HepG2 (cell line): ENCODE measurements around the gene B4GALT5. TPM values are rescaled to one million over a fixed set of nuclear protein-coding genes. Genes with fewer than 3 reads are reported as not detected.
A peak's percentile ranks its signal among the peaks of the same experiment; 100 is the strongest.

Source experiments
- ATAC-seq: fragments of 200-7000 bp; cut with Tn5 transposase; 3 replicates; pipeline ENCODE4 v1.9.1; 2020; ENCODE audit warnings: mild to moderate bottlenecking, moderate library complexity
- BruUV-seq: library from RNA; stranded (reverse); fragments of 400-500 nt; replicated peaks from 2 replicates; lab custom pipeline; 2021; lab: Mats Ljungman, UMichigan
- CTCF ChIA-PET: fragments of 300-600 bp; formaldehyde crosslinking; extraction: SDS; loops from one replicate; lab custom pipeline; 2021; ENCODE audit warnings: low total read pairs, inconsistent platforms, low intra/inter-chr PET ratio; lab: Yijun Ruan, JAX
- POLR2A ChIA-PET: fragments of 350-600 bp; sonication (Branson Sonifier 250); formaldehyde crosslinking; loops from one replicate; lab custom pipeline; 2020; ENCODE audit warnings: antibody characterized with exemption, inconsistent platforms; lab: Yijun Ruan, JAX
- DNase-seq: peaks from one replicate; pipeline ENCODE4 v3.0.0-alpha.2; 2015; ENCODE audit warnings: low spot score
- FAIRE-seq: peaks from 3 replicates; lab custom pipeline; 2011; peaks lifted over from hg19 to GRCh38; lab: Jason Lieb, UNC
- H2AFZ ChIP-seq: one replicate; pipeline ENCODE4 v1.6.1; 2011; ENCODE audit warnings: low read length, inconsistent platforms
- H3K27ac ChIP-seq: fragments of 300-600 bp; 3 replicates; pipeline ENCODE4 v1.8.0; 2011; ENCODE audit warnings: mixed run types, mild to moderate bottlenecking, mixed read lengths, low read length, inconsistent platforms; ENCODE audit not compliant: insufficient read depth; ENCODE audit errors: extremely low read length
- H3K27me3 ChIP-seq, 2 experiments: fragments of 200-600 bp in 1 of 2; 2 replicates in 1 of 2; 3 replicates in 1 of 2; pipeline versions ENCODE4 v1.6.0 to v1.8.0; 2011; ENCODE audit warnings: low read length in 2 of 2, mild to moderate bottlenecking in 2 of 2, moderate library complexity in 2 of 2, inconsistent platforms in 1 of 2; ENCODE audit not compliant: insufficient read depth in 2 of 2, control insufficient read depth in 1 of 2
- H3K36me3 ChIP-seq, 2 experiments: fragments of 200-600 bp in 1 of 2; replicated peaks in 1 of 2; 2 replicates in 1 of 2; 3 replicates in 1 of 2; pipeline versions ENCODE4 v1.5.1 to v1.8.0; 2011; ENCODE audit warnings: low read length in 2 of 2, inconsistent platforms in 1 of 2; ENCODE audit not compliant: insufficient read depth in 2 of 2, control insufficient read depth in 1 of 2
- H3K4me1 ChIP-seq: 2 replicates; pipeline ENCODE4 v1.5.1; 2012; ENCODE audit warnings: low read length, inconsistent platforms; ENCODE audit not compliant: insufficient read depth
- H3K4me2 ChIP-seq: 2 replicates; pipeline ENCODE4 v1.6.0; 2011; ENCODE audit warnings: low read depth, low read length, inconsistent platforms
- H3K4me3 ChIP-seq, 3 experiments: fragments of 200-600 bp in 1 of 3; sonication (generic), shearing (Covaris generic) in 1 of 3; replicated peaks in 1 of 3; 2 replicates each; pipeline ENCODE4 v1.5.1; 2011 to 2016; ENCODE audit warnings: low read length in 3 of 3, inconsistent platforms in 2 of 3, low read depth in 2 of 3, mild to moderate bottlenecking in 2 of 3, control low read depth in 1 of 3, mixed read lengths in 1 of 3; ENCODE audit not compliant: insufficient read depth in 1 of 3
- H3K79me2 ChIP-seq: one replicate; pipeline ENCODE4 v1.6.1; 2011; ENCODE audit warnings: low read length, inconsistent platforms; ENCODE audit not compliant: insufficient read depth
- H3K9ac ChIP-seq: 2 replicates; pipeline ENCODE4 v1.6.0; 2011; ENCODE audit warnings: mild to moderate bottlenecking, low read depth, low read length, inconsistent platforms; ENCODE audit not compliant: insufficient read depth
- H3K9me3 ChIP-seq: 2 replicates; pipeline ENCODE4 v1.5.1; 2012; ENCODE audit warnings: mild to moderate bottlenecking, low read length
- H4K20me1 ChIP-seq: 2 replicates; pipeline ENCODE4 v1.6.0; 2011; ENCODE audit warnings: inconsistent platforms, mild to moderate bottlenecking, low read length, moderate library complexity; ENCODE audit not compliant: insufficient read depth
- ADNP ChIP-seq: sonication (generic); formaldehyde crosslinking; IDR thresholded peaks from 2 replicates; pipeline ENCODE4 v1.4.0; 2020; ENCODE audit warnings: missing genetic modification reagents
- ARHGAP35 ChIP-seq: sonication (generic); formaldehyde crosslinking; IDR thresholded peaks from 2 replicates; pipeline ENCODE4 v1.9.0; 2022; ENCODE audit warnings: mild to moderate bottlenecking, inconsistent platforms, moderate library complexity, missing genetic modification reagents, borderline replicate concordance
- FOSL1 ChIP-seq: sonication (generic); formaldehyde crosslinking; IDR thresholded peaks from 2 replicates; pipeline ENCODE4 v1.9.0; 2021; ENCODE audit warnings: missing genetic modification reagents, borderline replicate concordance
- FOSL2 ChIP-seq: sonication (generic); formaldehyde crosslinking; IDR thresholded peaks from 2 replicates; pipeline ENCODE4 v1.4.0; 2020; ENCODE audit warnings: missing genetic modification reagents
- GATAD1 ChIP-seq: IDR thresholded peaks from 2 replicates; pipeline ENCODE4 v1.6.1; 2016; ENCODE audit warnings: missing genetic modification reagents, missing compliant biosample characterization
- TFE3 ChIP-seq: IDR thresholded peaks from 2 replicates; pipeline ENCODE4 v1.6.1; 2016
- ZBTB33 ChIP-seq: sonication (generic); formaldehyde crosslinking; IDR thresholded peaks from 2 replicates; pipeline ENCODE4 v1.4.0; 2020; ENCODE audit warnings: missing genetic modification reagents
- ZFP91 ChIP-seq: sonication (generic); formaldehyde crosslinking; IDR thresholded peaks from 2 replicates; pipeline ENCODE4 v1.9.0; 2022; ENCODE audit warnings: missing genetic modification reagents, mild to moderate bottlenecking, borderline replicate concordance
- ZNF589 ChIP-seq: sonication (generic); formaldehyde crosslinking; conservative IDR thresholded peaks from 2 replicates; pipeline ENCODE4 v1.8.0; 2022; ENCODE audit warnings: mild to moderate bottlenecking, moderate library complexity, missing genetic modification reagents
- ZNF687 ChIP-seq: sonication (generic); formaldehyde crosslinking; IDR thresholded peaks from 2 replicates; pipeline ENCODE4 v1.5.1; 2020; ENCODE audit warnings: mild to moderate bottlenecking, missing genetic modification reagents, moderate library complexity
- ZNF713 ChIP-seq: sonication (generic); formaldehyde crosslinking; IDR thresholded peaks from 2 replicates; pipeline ENCODE4 v1.4.0; 2020; ENCODE audit warnings: mild to moderate bottlenecking, missing genetic modification reagents
- ZNF768 ChIP-seq: sonication (generic); formaldehyde crosslinking; IDR thresholded peaks from 2 replicates; pipeline ENCODE4 v1.4.0; 2020; ENCODE audit warnings: missing genetic modification reagents
- WGBS: methylation state at CpG from one replicate; pipeline ENCODE4 v1.1.6; 2017; ENCODE audit warnings: low lambda C conversion rate; 5-methylcytosine and 5-hydroxymethylcytosine counted together
- in situ Hi-C: cut with HindIII; loops from 2 replicates; pipeline ENCODE4 v1.10.0; 2017; ENCODE audit warnings: low pct_unique_long_range_greater_than_20kb; ENCODE audit not compliant: extremely low pct_ligation_motif_present
- intact Hi-C: fragments of 100-400 bp; cut with micrococcal nuclease; formaldehyde crosslinking; loops from one replicate; pipeline ENCODE4 v1.10.0; 2022; ENCODE audit not compliant: unreplicated experiment
- polyA plus RNA-seq, 8 experiments: library from polyadenylated mRNA; depleted of rRNA in 3 of 8; stranded (reverse) in 7 of 8; unstranded in 1 of 8; fragments of >200 nt; fragmentation: Illumina TruSeq in 4 of 8; extraction: Trizol in 4 of 8; gene quantifications; 2 replicates each; pipeline versions ENCODE4 v1.2.1 to v1.2.3, GENCODE V29; 2011 to 2016; ENCODE audit warnings: low read depth in 4 of 8, missing spikeins in 1 of 8, mixed read lengths in 1 of 8; ENCODE audit not compliant: insufficient read depth in 1 of 8
- total RNA-seq, 5 experiments: library from RNA; depleted of rRNA; stranded (reverse); fragments of >200 nt; fragmentation: Illumina TruSeq; extraction: Trizol; gene quantifications; 2 replicates each; pipeline ENCODE4 v1.2.3, GENCODE V29; 2016; ENCODE audit warnings: low read depth in 1 of 5
- TF ChIP-seq, protein P1 (sequence below): IDR thresholded peaks from 2 replicates; pipeline ENCODE4 v1.6.1; 2012; ENCODE audit warnings: inconsistent platforms

The B4GALT5 gene
- total and polyA plus RNA-seq, 2 of the 13 experiments (the other 11 are each of a cell fraction or from before 2014, with no cell fraction given) = 27.3 to 30.9 TPM

GRCh38 chr20:49595811-49596561, 117.7 kb downstream of the B4GALT5 start:
- Histone ChIP-seq H3K27me3 (no peaks in the 10 kb centered on the region; a peak in 2 of 5 replicates), H3K4me2 (peak overlapping the region; percentile 41), H3K9ac (no peak overlapping the region), H3K79me2 (no peaks in the 10 kb centered on the region), H3K4me3 (no peak overlapping the region), H2AFZ (peak overlapping the region; percentile 37), H3K4me1 (peaks cover 70% of the 10 kb centered on the region), H3K36me3 (no peaks in the 10 kb centered on the region), H4K20me1 (no peaks in the 10 kb centered on the region), H3K27ac (no peak overlapping the region), H3K9me3 (no peaks in the 10 kb centered on the region)
- 38% methylated on average over 14 of the region's 15 CpGs for WGBS
- 0 out of 3 replicates have a peak, but pooled peaks have one; percentile 4 for ATAC-seq
- no peak for DNase-seq
- intact Hi-C loops (no loop called here), in situ Hi-C loops (no loop called here)
- BruUV-seq = no TSS peak
- ChIA-PET POLR2A (interaction anchor here (5.9 kb wide), 1 partner anchor 12 kb away, joined by 59 read pairs; no protein-coding TSS in a partner anchor), CTCF (no interaction called here)
- no peak for FAIRE-seq
- TF ChIP-seq ZNF768 (CRISPR knock-in tag) = peak; percentile 20; the same call in 1 of the 2 replicates
- TF ChIP-seq FOSL2 = peak; percentile 91
- peak; percentile 45; the same call in 1 of the 2 replicates for TF ChIP-seq ZFP91 (CRISPR knock-in tag)
- TF ChIP-seq FOSL1 (CRISPR knock-in tag) = peak; percentile 15; the same call in 1 of the 2 replicates
- TF ChIP-seq, protein P1, sequence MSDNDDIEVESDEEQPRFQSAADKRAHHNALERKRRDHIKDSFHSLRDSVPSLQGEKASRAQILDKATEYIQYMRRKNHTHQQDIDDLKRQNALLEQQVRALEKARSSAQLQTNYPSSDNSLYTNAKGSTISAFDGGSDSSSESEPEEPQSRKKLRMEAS = peak; percentile 57; the same call in 1 of the 2 replicates
- peak; percentile 73 for TF ChIP-seq ZNF687
- TF ChIP-seq ADNP (CRISPR knock-in tag) = no peak
- peak; percentile 29; the same call in 1 of the 2 replicates for TF ChIP-seq TFE3 (CRISPR knock-in tag)
- TF ChIP-seq ZNF589 = no peak
- no peak for TF ChIP-seq ARHGAP35 (CRISPR knock-in tag)
- peak; percentile 37; the same call in 1 of the 2 replicates for TF ChIP-seq ZBTB33
- no peak for TF ChIP-seq ZNF713 (CRISPR knock-in tag)
- no peak for TF ChIP-seq GATAD1 (CRISPR knock-in tag)
